ENCODE data around the gene POGZ. TPM values are rescaled to one million over a fixed set of nuclear protein-coding genes. Genes with fewer than 3 reads are reported as not detected.

Gene POGZ
- total RNA-seq, 1 experiment from 2014 or later = 102 TPM

DNA sequence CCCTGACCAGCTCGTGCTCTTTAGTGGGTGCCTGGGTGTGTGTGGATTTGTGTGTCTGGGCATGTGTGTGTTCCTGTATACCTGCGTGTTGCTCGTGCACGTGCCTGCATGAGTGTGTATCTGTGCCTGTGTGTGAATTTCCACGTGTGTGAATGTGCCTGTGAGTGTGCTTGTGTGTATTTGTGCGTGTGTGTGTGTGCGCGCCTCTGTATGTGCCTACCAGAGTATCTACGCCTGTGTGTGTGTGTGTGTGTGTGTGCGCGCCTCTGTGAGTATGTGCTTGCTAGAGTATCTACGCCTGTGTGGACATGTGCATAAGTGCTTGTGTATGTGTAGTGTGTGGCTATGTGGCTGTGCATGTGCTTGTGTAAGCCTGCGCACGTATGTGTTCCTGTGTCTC lies 86.1 kb downstream of the POGZ start:
- Mint-ChIP-seq H3K9me3 (no peaks in the 10 kb centered on the region; a peak in 1 of 5 replicates), H3K27me3 (ENCODE audit: low read depth) (no peaks in the 10 kb centered on the region), H3K27ac (no peak overlapping the region), H3K36me3 (ENCODE audit: insufficient read depth in 1 of 3, low read depth in 3 of 3) (no peaks in the 10 kb centered on the region), H3K4me3 (no peak overlapping the region), H3K4me1 (peaks cover 15 to 34% of the 10 kb centered on the region in 2 experiments)
- no peaks in the 10 kb centered on the region for H3K79me1 ChIP-seq (ENCODE audit: insufficient read depth, low read depth, low read length, poor library complexity, severe bottlenecking)
- no peak overlapping the region for H4K91ac ChIP-seq (ENCODE audit: insufficient read length, low read depth, low read length)
- H2BK120ac ChIP-seq (ENCODE audit: low read depth, low read length, poor library complexity, severe bottlenecking) = no peak overlapping the region
- no peak overlapping the region; the same call in 1 of the 2 replicates for H3K14ac ChIP-seq (ENCODE audit: insufficient read depth, low read length)
- H3K4me1 ChIP-seq (ENCODE audit: insufficient read depth, low read length) = no peaks in the 10 kb centered on the region
- no peak overlapping the region for H3K4me2 ChIP-seq (ENCODE audit: insufficient read depth, insufficient read length, low read length)
- H4K20me1 ChIP-seq (ENCODE audit: control insufficient read depth, insufficient read depth, insufficient read length) = no peaks in the 10 kb centered on the region
- no peaks in the 10 kb centered on the region for H3K9me3 ChIP-seq (ENCODE audit: control insufficient read depth, low read depth, low read length)
- H3K27me3 ChIP-seq (ENCODE audit: insufficient read depth, low read length) = no peaks in the 10 kb centered on the region
- H2BK5ac ChIP-seq (ENCODE audit: insufficient read length, low read length) = no peak overlapping the region
- no peak overlapping the region for H2BK12ac ChIP-seq (ENCODE audit: insufficient read length, low read depth, low read length)
- WGBS (ENCODE audit: extremely low coverage, insufficient read length, low lambda C conversion rate) = no CpG with 5 or more reads among the region's 14 CpGs
- no peak overlapping the region for H3K18ac ChIP-seq (ENCODE audit: insufficient read length, low read depth, low read length)
- H3K79me2 ChIP-seq (ENCODE audit: insufficient read depth, low read length) = no peaks in the 10 kb centered on the region
- H3K23me2 ChIP-seq (ENCODE audit: insufficient read length, low read depth, low read length, poor library complexity, severe bottlenecking) = no peaks in the 10 kb centered on the region
- no peak overlapping the region for H3K56ac ChIP-seq (ENCODE audit: insufficient read length, low read depth, low read length)
- H3T11ph ChIP-seq (ENCODE audit: low read length) = no peak overlapping the region
- H2AFZ ChIP-seq (ENCODE audit: low read length) = no peak overlapping the region
- no peak overlapping the region for H4K5ac ChIP-seq (ENCODE audit: insufficient read length, low read depth, low read length)
- H3K27ac ChIP-seq (ENCODE audit: insufficient read length, low read depth, low read length) = no peak overlapping the region
- H2AK5ac ChIP-seq (ENCODE audit: insufficient read length, low read length) = no peak overlapping the region
- TF ChIP-seq, protein P1, sequence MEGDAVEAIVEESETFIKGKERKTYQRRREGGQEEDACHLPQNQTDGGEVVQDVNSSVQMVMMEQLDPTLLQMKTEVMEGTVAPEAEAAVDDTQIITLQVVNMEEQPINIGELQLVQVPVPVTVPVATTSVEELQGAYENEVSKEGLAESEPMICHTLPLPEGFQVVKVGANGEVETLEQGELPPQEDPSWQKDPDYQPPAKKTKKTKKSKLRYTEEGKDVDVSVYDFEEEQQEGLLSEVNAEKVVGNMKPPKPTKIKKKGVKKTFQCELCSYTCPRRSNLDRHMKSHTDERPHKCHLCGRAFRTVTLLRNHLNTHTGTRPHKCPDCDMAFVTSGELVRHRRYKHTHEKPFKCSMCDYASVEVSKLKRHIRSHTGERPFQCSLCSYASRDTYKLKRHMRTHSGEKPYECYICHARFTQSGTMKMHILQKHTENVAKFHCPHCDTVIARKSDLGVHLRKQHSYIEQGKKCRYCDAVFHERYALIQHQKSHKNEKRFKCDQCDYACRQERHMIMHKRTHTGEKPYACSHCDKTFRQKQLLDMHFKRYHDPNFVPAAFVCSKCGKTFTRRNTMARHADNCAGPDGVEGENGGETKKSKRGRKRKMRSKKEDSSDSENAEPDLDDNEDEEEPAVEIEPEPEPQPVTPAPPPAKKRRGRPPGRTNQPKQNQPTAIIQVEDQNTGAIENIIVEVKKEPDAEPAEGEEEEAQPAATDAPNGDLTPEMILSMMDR (conservative IDR thresholded peaks at IDR 0.05) = no peak
- no peak overlapping the region for H3K23ac ChIP-seq (ENCODE audit: insufficient read length, low read depth, low read length)
- DNase-seq = no peak
- no peak overlapping the region for H2BK15ac ChIP-seq (ENCODE audit: low read depth, low read length)
- no peak overlapping the region for H3K4ac ChIP-seq (ENCODE audit: low read depth, low read length)
- no peak overlapping the region for H3K9ac ChIP-seq (ENCODE audit: extremely low read depth, insufficient read length, low read length)
- no peak overlapping the region for H4K8ac ChIP-seq (replicated peaks; ENCODE audit: insufficient read length, low read depth, low read length)
- H2BK20ac ChIP-seq (ENCODE audit: low read depth, low read length, poor library complexity, severe bottlenecking) = no peak overlapping the region

Data from H9 (cell line).